ENCODE data around the gene ZNF680.

DNA sequence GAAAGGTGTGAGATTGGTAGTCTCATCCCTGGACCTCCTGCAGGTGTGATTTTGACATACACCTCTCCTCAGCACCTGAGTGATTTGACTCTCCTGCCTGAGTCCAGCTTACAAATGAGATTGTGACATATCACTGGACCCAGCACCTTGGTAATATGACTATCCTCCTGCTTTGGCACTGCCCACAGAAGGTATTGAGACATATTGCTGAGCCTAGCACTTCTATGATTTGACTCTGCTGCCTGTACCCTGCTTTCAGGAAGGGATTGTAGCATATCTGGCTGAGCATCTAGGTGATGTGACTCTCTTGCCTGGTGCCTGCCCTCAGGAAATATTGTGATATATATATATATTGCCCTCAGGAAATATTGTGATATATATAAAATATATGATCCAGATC lies 43.5 kb upstream of the ZNF680 start:
- TF ChIP-seq POLR2A (IDR thresholded peaks at IDR 0.05) (no peak), POLR2AphosphoS5 (IDR thresholded peaks at IDR 0.05) (no peak)
- TF ChIP-seq, protein P1, sequence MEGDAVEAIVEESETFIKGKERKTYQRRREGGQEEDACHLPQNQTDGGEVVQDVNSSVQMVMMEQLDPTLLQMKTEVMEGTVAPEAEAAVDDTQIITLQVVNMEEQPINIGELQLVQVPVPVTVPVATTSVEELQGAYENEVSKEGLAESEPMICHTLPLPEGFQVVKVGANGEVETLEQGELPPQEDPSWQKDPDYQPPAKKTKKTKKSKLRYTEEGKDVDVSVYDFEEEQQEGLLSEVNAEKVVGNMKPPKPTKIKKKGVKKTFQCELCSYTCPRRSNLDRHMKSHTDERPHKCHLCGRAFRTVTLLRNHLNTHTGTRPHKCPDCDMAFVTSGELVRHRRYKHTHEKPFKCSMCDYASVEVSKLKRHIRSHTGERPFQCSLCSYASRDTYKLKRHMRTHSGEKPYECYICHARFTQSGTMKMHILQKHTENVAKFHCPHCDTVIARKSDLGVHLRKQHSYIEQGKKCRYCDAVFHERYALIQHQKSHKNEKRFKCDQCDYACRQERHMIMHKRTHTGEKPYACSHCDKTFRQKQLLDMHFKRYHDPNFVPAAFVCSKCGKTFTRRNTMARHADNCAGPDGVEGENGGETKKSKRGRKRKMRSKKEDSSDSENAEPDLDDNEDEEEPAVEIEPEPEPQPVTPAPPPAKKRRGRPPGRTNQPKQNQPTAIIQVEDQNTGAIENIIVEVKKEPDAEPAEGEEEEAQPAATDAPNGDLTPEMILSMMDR (IDR thresholded peaks at IDR 0.05) = no peak

Measured in breast epithelium (tissue), 3 donors.